ENCODE results near the gene TNK1. TPM values are rescaled to one million over a fixed set of nuclear protein-coding genes. Genes with fewer than 3 reads are reported as not detected.
"Not testable (repeated sequence)": the region's sequence is repeated elsewhere in the genome, so short reads cannot be mapped to it uniquely, and the experiment has no call there.

TNK1 gene
- total RNA-seq, 4 donors from 2014 or later: 2.4 to 9.8 (median 6.0) TPM

DNA sequence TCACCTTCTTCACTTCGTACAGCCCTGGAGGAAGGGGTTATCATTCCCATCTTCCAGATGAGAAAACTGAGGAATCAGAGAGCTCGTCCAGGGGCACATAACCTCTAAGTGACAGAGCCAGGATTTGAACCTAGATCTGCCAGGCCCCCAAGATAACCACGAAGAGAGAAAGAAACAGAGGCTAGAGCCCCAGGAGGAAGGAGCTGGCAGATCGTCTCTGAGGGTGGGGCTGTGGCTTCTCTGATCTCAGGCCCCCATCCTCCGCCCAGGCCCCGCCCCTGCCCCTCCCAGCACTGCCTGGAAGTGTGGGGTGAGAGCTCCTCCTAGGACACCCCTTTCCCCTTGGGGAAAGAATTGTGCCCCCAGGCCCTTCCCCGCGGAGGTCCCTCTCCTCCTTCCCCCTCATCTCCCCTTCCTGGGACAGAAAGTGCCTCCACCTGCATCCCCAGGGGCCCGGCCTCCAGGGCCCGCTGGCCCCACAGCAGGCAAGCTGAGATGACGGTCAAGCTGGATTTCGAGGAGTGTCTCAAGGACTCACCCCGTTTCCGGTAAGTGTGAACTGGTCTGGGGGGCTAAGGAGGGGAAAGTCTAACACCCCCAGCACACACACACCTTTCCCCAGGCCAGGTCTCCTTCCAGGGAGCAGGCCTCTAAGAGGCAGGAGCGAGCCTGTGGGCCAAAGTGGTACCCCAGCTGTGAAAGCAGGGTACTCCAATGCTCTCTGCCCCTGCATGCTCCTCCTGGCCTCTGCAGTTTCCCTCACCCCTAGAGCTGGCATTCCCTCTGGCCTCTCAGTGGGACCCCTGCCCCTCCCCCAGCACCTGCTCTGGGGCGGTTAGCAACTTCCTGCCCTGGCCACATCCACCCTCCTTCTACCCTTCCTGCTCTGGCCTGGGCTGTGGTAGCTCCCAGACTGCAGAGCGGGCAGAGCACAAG, 44.4 kb upstream of the TNK1 start, which contains the start of gene ACAP1:
Gene ACAP1 (plus strand): TSS at position 290 of the 936 bp plus-strand sequence. CDS start 206 bp downstream, at position 496.
- WGBS, 2 donors: 32 to 38% methylated on average over 15 to 17 of the region's 17 CpGs
- TF ChIP-seq, protein P1, sequence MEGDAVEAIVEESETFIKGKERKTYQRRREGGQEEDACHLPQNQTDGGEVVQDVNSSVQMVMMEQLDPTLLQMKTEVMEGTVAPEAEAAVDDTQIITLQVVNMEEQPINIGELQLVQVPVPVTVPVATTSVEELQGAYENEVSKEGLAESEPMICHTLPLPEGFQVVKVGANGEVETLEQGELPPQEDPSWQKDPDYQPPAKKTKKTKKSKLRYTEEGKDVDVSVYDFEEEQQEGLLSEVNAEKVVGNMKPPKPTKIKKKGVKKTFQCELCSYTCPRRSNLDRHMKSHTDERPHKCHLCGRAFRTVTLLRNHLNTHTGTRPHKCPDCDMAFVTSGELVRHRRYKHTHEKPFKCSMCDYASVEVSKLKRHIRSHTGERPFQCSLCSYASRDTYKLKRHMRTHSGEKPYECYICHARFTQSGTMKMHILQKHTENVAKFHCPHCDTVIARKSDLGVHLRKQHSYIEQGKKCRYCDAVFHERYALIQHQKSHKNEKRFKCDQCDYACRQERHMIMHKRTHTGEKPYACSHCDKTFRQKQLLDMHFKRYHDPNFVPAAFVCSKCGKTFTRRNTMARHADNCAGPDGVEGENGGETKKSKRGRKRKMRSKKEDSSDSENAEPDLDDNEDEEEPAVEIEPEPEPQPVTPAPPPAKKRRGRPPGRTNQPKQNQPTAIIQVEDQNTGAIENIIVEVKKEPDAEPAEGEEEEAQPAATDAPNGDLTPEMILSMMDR (IDR thresholded peaks at IDR 0.05): no peak
- TF ChIP-seq POLR2A (IDR thresholded peaks at IDR 0.05) (no peak), EP300 (IDR thresholded peaks at IDR 0.05) (no peak)
- H3K27me3 ChIP-seq: peaks cover 0 to 57% of the 10 kb centered on the region in 2 donors

GRCh38 chr17:7337600-7337999, 43.3 kb upstream of the TNK1 start:
- H3K4me3 ChIP-seq; DNase-seq (ENCODE audit: low spot score in 2 of 2); H3K4me1 ChIP-seq; H3K27ac ChIP-seq; H3K9me3 ChIP-seq; H3K36me3 ChIP-seq: not testable (repeated sequence)
- H3K27me3 ChIP-seq: peaks cover 0 to 49% of the 10 kb centered on the region in 2 donors
- WGBS, 2 donors: 73 to 74% methylated on average over 7 of the region's 7 CpGs

More for the DNA sequence above, 44.4 kb upstream of the TNK1 start, which contains the start of gene ACAP1:
- H3K4me1 ChIP-seq: no peaks in the 10 kb centered on the region
- H3K4me3 ChIP-seq: peak within 1 kb of the TSS in 2 of 4 donors; percentile 0 to 37
- H3K9me3 ChIP-seq: no peaks in the 10 kb centered on the region
- DNase-seq (ENCODE audit: low spot score in 2 of 2): no peak
- peak within 1 kb of the TSS in 1 of 4 donors; percentile 78 for H3K27ac ChIP-seq
- no peaks in the 10 kb centered on the region for H3K36me3 ChIP-seq

GRCh38 chr17:7340179-7340578, 40.7 kb upstream of the TNK1 start:
- DNase-seq (ENCODE audit: low spot score in 2 of 2): no peak
- H3K4me1 ChIP-seq: peaks cover 0 to under 1% (median 0%) of the 10 kb centered on the region in 4 donors
- peaks cover 0 to 30% of the 10 kb centered on the region in 2 donors for H3K27me3 ChIP-seq
- H3K36me3 ChIP-seq: no peaks in the 10 kb centered on the region
- no peaks in the 10 kb centered on the region for H3K9me3 ChIP-seq
- 79 to 84% methylated on average over 2 of the region's 2 CpGs for WGBS, 2 donors
- TF ChIP-seq POLR2A (IDR thresholded peaks at IDR 0.05): no peak
- no peak for TF ChIP-seq EP300 (IDR thresholded peaks at IDR 0.05)
- TF ChIP-seq, protein P1 (IDR thresholded peaks at IDR 0.05): no peak
- H3K4me3 ChIP-seq: no peak overlapping the region
- H3K27ac ChIP-seq: no peak overlapping the region

DNA sequence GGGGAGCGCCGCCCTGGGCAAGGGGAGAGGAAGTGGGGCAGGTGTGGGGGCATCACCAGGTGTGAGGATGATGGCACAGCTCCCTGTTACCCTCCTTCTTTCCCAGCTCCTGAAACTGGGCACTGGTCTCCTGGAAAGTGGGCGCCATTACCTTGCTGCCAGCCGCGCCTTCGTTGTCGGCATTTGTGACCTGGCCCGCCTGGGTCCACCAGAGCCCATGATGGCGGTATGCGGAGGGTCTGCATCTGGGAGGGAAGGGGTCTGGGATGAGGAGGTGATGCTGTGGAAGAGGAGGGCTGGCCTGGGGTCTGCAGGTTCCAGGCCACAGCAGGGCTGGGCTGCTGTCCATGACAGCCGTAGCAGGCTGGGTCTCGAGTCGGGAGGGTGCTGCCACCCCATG, 39.0 kb upstream of the TNK1 start:
- Histone ChIP-seq H3K4me3 (no peak overlapping the region), H3K9me3 (no peaks in the 10 kb centered on the region), H3K36me3 (no peaks in the 10 kb centered on the region), H3K4me1 (peaks cover 0 to 10% (median 0%) of the 10 kb centered on the region in 4 donors), H3K27ac (no peak overlapping the region), H3K27me3 (peaks cover 0 to 13% of the 10 kb centered on the region in 2 donors)
- no peak for DNase-seq (ENCODE audit: low spot score in 2 of 2)
- no peak for TF ChIP-seq POLR2A (IDR thresholded peaks at IDR 0.05)
- no peak for TF ChIP-seq EP300 (IDR thresholded peaks at IDR 0.05)
- TF ChIP-seq, protein P1 (IDR thresholded peaks at IDR 0.05): no peak
- 88 to 92% methylated on average over 13 of the region's 13 CpGs for WGBS, 2 donors

- Histone ChIP-seq H3K36me3 (no peaks in the 10 kb centered on the region), H3K4me1 (peaks cover 0 to 18% (median 0%) of the 10 kb centered on the region in 4 donors), H3K27ac (no peak overlapping the region), H3K27me3 (peaks cover 0 to 3% of the 10 kb centered on the region in 2 donors), H3K4me3 (no peak overlapping the region), H3K9me3 (no peaks in the 10 kb centered on the region)
- TF ChIP-seq EP300 (IDR thresholded peaks at IDR 0.05) (no peak), POLR2A (IDR thresholded peaks at IDR 0.05) (no peak)
- TF ChIP-seq, protein P1 (IDR thresholded peaks at IDR 0.05): no peak
- no peak for DNase-seq (ENCODE audit: low spot score in 2 of 2)
- WGBS, 2 donors: 66 to 77% methylated on average over 11 to 15 of the region's 15 CpGs
Measured at GRCh38 chr17:7343250-7343649, 37.6 kb upstream of the TNK1 start.
